ENCODE results near the gene CSNK2B.

GRCh38 chr6:31666337-31666965, 571 bp downstream of the CSNK2B start:
- TF ChIP-seq CTCF (IDR thresholded peaks at IDR 0.05) (no peak), POLR2A (IDR thresholded peaks at IDR 0.05) (no peak)

All from testis (tissue), 2 donors.